GM12865 (cell line): ENCODE measurements around the gene GIN1.
A peak's percentile ranks its signal among the peaks of the same experiment; 100 is the strongest.
"Not testable (repeated sequence)": the region's sequence is repeated elsewhere in the genome, so short reads cannot be mapped to it uniquely, and the experiment has no call there.

Source experiments
- DNase-seq: peaks from one replicate; pipeline ENCODE4 v3.0.0; 2010; ENCODE audit warnings: low read depth
- H3K4me3 ChIP-seq: 2 replicates; pipeline ENCODE4 v1.5.1; 2011; ENCODE audit warnings: mild to moderate bottlenecking, low read depth, low read length, control low read depth
- TF ChIP-seq, protein P1 (sequence below): IDR thresholded peaks from 2 replicates; pipeline ENCODE4 v1.5.1; 2011; ENCODE audit warnings: low read length, control low read depth, low read depth, inconsistent platforms; ENCODE audit not compliant: insufficient read depth; ENCODE audit errors: missing control alignments

Gene GIN1, protein sequence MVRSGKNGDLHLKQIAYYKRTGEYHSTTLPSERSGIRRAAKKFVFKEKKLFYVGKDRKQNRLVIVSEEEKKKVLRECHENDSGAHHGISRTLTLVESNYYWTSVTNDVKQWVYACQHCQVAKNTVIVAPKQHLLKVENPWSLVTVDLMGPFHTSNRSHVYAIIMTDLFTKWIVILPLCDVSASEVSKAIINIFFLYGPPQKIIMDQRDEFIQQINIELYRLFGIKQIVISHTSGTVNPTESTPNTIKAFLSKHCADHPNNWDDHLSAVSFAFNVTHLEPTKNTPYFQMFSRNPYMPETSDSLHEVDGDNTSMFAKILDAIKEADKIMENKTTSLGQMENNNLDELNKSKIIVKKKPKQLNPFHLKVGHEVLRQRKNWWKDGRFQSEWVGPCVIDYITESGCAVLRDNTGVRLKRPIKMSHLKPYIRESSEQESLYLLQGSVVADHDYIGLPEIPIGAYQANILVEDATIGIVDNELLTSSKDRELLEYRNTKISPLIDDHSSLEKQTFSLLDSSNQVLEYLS

DNA sequence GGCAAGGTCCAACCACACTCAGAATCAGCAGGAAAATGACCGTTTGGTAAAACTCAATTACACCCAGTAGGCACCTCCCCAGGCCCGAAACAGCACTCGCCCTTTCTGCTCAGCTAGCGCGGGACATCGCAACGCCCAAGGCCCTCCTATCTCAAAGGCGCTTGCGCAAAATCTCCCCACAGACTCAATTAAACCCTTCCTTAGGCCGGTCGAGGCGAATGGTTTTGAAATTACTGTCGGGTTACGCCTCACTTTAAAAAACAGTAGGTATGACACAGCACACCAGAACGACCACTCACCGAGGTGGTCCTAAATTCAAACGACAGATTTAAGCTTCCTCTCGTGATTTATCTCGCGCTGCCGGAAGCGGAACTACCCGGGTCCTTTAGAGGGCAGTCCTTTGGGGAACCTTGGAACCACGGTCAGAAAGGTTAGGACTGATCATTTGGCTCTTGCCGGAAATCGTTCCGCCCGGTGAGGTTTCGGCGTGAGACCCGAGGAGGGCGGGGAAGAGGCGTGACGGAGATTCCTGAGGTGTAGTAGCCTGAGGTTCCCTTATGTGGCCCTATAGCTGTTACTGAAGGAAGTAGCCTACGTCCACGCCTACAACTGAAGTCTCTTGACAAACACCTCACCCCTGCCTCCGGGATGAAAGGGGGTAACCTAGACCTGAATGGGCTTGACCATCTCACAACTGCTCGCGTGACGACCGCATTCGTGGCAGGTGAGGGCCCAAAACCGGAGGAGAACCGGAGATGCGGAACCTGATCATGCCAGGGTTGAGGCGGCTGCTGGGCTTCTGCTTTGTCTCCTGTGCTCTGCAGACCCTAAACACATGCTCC lies at the start of gene GIN1, which contains the start of gene PPIP5K2:
Gene GIN1 (minus strand): TSS at position 374 of the 842 bp plus-strand sequence. CDS start 11,431 bp downstream, outside the sequence.
Gene PPIP5K2 (plus strand): TSS at position 537 of the 842 bp plus-strand sequence. CDS start 9,289 bp downstream, outside the sequence.
- TF ChIP-seq, protein P1, sequence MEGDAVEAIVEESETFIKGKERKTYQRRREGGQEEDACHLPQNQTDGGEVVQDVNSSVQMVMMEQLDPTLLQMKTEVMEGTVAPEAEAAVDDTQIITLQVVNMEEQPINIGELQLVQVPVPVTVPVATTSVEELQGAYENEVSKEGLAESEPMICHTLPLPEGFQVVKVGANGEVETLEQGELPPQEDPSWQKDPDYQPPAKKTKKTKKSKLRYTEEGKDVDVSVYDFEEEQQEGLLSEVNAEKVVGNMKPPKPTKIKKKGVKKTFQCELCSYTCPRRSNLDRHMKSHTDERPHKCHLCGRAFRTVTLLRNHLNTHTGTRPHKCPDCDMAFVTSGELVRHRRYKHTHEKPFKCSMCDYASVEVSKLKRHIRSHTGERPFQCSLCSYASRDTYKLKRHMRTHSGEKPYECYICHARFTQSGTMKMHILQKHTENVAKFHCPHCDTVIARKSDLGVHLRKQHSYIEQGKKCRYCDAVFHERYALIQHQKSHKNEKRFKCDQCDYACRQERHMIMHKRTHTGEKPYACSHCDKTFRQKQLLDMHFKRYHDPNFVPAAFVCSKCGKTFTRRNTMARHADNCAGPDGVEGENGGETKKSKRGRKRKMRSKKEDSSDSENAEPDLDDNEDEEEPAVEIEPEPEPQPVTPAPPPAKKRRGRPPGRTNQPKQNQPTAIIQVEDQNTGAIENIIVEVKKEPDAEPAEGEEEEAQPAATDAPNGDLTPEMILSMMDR = no peak

DNA sequence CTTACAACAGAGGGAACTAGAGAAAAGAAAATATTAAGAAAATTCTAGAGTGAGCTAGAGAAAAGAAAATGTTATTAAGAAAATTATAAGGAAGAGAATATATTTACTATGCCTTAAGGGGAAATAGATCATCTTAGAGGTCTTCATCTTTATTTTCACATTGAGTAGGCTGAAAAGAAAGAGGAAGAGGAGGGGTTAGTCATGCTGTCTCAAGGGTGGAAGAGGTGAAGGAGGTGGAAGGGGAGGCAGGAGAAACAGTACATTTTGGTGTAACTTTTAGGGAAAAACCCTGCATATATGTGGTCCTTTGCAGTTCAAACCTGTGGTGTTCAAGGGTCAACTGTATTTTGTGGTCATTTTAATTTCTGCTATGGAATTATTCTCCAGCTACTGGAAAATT lies 46.8 kb upstream of the GIN1 start:
- no peak overlapping the region for H3K4me3 ChIP-seq
- TF ChIP-seq, protein P1 = no peak
- DNase-seq = no peak

More for the DNA sequence above, at the start of gene GIN1, which contains the start of gene PPIP5K2:
- peak; percentile 99 for DNase-seq
- peak within 1 kb of the TSS; percentile 92 for H3K4me3 ChIP-seq

DNA sequence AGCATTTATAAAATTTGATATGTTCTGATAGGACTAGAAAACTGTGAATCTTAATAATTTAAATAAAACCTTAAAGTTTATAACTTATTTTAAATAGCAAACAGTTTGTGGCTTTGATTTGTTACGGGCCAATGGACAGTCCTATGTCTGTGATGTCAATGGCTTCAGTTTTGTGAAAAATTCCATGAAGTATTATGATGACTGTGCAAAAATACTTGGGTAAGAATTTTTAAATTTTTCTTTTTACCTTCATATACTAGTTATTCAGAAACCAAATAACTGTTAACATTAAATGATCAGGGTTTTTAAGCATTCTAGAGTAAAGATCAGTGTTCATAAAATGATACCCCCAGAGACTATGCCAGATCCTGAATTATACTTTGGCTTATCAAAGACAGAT lies 31.2 kb upstream of the GIN1 start:
- no peak overlapping the region for H3K4me3 ChIP-seq
- DNase-seq = no peak
- TF ChIP-seq, protein P1 = no peak

DNA sequence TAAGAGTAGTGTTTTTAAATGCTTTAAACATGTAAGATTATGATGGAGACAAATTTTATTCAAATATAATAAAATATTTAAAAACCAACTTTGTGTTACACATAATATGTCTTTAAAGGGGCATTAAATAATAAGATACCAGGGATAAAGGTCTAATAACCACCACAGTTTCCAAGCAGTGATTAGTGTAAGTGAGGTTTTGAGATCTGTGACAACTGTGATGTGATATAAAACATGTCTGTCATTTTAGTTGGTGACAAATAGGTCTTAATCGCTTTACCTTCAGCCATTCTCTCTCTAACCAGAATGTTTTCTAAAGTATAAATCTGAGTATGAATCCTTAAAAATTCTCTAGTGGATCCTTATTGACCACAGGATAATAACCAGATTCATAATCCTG lies 28.3 kb upstream of the GIN1 start:
- no peak for DNase-seq
- TF ChIP-seq, protein P1 = no peak
- no peak overlapping the region for H3K4me3 ChIP-seq

DNA sequence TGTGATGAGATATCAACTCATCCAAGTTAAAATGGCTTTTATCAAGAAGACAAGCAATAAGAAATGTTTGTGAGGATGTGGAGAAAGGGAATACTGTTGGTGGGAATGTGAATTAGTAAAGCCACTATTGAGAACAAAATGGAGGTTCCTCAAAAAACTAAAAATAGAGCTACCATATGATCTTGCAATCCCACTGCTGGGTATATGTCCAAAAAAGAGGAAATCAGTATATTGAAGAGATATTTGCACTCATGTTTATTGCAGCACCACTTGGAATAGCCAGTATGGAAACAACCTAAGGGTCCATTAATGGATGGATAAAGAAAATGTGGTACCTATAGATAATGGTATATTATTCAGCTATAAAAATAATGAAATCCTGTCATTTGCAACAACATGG lies 25.3 kb upstream of the GIN1 start:
- no peak overlapping the region for H3K4me3 ChIP-seq
- no peak for DNase-seq
- TF ChIP-seq, protein P1 = no peak

DNA sequence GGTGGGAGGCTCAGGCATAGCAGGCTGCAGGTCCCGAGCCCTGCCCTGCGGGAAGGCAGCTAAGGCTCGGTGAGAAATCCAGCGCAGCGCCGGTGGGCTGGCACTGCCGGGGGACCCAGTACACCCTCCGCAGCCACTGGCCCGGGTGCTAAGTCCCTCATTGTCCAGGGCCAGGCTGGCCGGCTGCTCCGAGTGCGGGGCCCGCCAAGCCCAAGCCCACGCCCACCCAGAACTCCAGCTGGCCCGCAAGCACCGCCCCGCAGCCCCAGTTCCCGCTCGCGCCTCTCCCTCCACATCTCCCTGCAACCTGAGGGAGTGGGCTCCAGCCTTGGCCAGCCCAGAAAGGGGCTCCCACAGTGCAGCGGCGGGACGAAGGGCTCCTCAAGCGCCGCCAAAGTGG lies 22.2 kb upstream of the GIN1 start:
- H3K4me3 ChIP-seq, DNase-seq: not testable (repeated sequence)
